Fibroblast of skin of right quadriceps (primary cell): ENCODE results near the gene TTC34.
"Not testable (repeated sequence)": the region's sequence is repeated elsewhere in the genome, so short reads cannot be mapped to it uniquely, and the experiment has no call there.

Source experiments
- DNase-seq: peaks from one replicate; pipeline ENCODE4 v3.0.0-alpha.2; 2013

The TTC34 gene

GRCh38 chr1:2655598-2656434, 145.7 kb downstream of the TTC34 start:
- not testable (repeated sequence) for DNase-seq

GRCh38 chr1:2654443-2654948, 147.0 kb downstream of the TTC34 start:
- DNase-seq = not testable (repeated sequence)

GRCh38 chr1:2653741-2654442, 147.6 kb downstream of the TTC34 start:
- DNase-seq = not testable (repeated sequence)

GRCh38 chr1:2652926-2653571, 148.4 kb downstream of the TTC34 start:
- DNase-seq = not testable (repeated sequence)

- DNase-seq = not testable (repeated sequence)
These were observed 149.2 kb downstream of the TTC34 start for GRCh38 chr1:2652152-2652925.

- no peak for DNase-seq
These were observed 150.4 kb downstream of the TTC34 start for GRCh38 chr1:2650967-2651645.

- no peak for DNase-seq
These were observed 154.7 kb downstream of the TTC34 start for GRCh38 chr1:2646837-2647236.

GRCh38 chr1:2645776-2646175, 155.7 kb downstream of the TTC34 start:
- DNase-seq = no peak

GRCh38 chr1:2645143-2645542, 156.3 kb downstream of the TTC34 start:
- DNase-seq = no peak

GRCh38 chr1:2644591-2645101, 156.8 kb downstream of the TTC34 start:
- DNase-seq = no peak

GRCh38 chr1:2644171-2644570, 157.3 kb downstream of the TTC34 start:
- DNase-seq = no peak

- no peak for DNase-seq
These were observed 157.9 kb downstream of the TTC34 start for GRCh38 chr1:2643414-2644077.

- DNase-seq = peak; percentile 89
These were observed 158.7 kb downstream of the TTC34 start for GRCh38 chr1:2642560-2643413.

GRCh38 chr1:2642131-2642559, 159.3 kb downstream of the TTC34 start:
- no peak for DNase-seq

- no peak for DNase-seq
These were observed 159.9 kb downstream of the TTC34 start for GRCh38 chr1:2641381-2642130.

- no peak for DNase-seq
These were observed 160.9 kb downstream of the TTC34 start for GRCh38 chr1:2640626-2641025.

- DNase-seq = no peak
These were observed 161.6 kb downstream of the TTC34 start for GRCh38 chr1:2639607-2640521.

GRCh38 chr1:2639203-2639602, 162.3 kb downstream of the TTC34 start:
- no peak for DNase-seq
